Small intestine (tissue), 7 donors: Measurements from ENCODE around the gene PUDP. TPM values are rescaled to one million over a fixed set of nuclear protein-coding genes. Genes with fewer than 3 reads are reported as not detected.

ENCODE experiments used
- DNase-seq, 2 donors: peaks; one replicate each; pipeline versions ENCODE4 v3.0.0 to v3.0.0-alpha.2; 2013
- FAIRE-seq: peaks from 2 replicates; lab custom pipeline; 2012; peaks lifted over from hg19 to GRCh38; lab: Jason Lieb, UNC
- H3K27ac ChIP-seq, 3 donors: one replicate each; pipeline ENCODE4 v1.5.1; 2013; ENCODE audit warnings: low read length in 2 of 3, mild to moderate bottlenecking in 2 of 3, control low read depth in 1 of 3, inconsistent platforms in 1 of 3, low read depth in 1 of 3, moderate library complexity in 1 of 3
- H3K27me3 ChIP-seq, 3 donors: one replicate each; pipeline ENCODE4 v1.6.1; 2013; ENCODE audit warnings: low read length in 3 of 3, inconsistent platforms in 1 of 3; ENCODE audit not compliant: control insufficient read depth in 3 of 3, insufficient read depth in 3 of 3
- H3K36me3 ChIP-seq, 3 donors: one replicate each; pipeline ENCODE4 v1.6.1; 2013; ENCODE audit warnings: low read length in 3 of 3, inconsistent platforms in 1 of 3, low read depth in 1 of 3, mild to moderate bottlenecking in 1 of 3, moderate library complexity in 1 of 3; ENCODE audit not compliant: control insufficient read depth in 3 of 3, insufficient read depth in 2 of 3
- H3K4me1 ChIP-seq, 3 donors: one replicate each; pipeline ENCODE4 v1.6.1; 2013; ENCODE audit warnings: low read length in 2 of 3, inconsistent platforms in 1 of 3, low read depth in 1 of 3, mild to moderate bottlenecking in 1 of 3, moderate library complexity in 1 of 3; ENCODE audit not compliant: control insufficient read depth in 3 of 3, insufficient read depth in 2 of 3
- H3K4me3 ChIP-seq, 3 donors: one replicate each; pipeline ENCODE4 v1.5.1; 2013; ENCODE audit warnings: low read length in 3 of 3, control low read depth in 1 of 3, inconsistent platforms in 1 of 3, low read depth in 1 of 3, mild to moderate bottlenecking in 1 of 3, moderate library complexity in 1 of 3
- H3K9me3 ChIP-seq, 2 donors: one replicate each; pipeline ENCODE4 v1.6.1; 2013; ENCODE audit warnings: low read depth in 1 of 2, low read length in 1 of 2; ENCODE audit not compliant: control insufficient read depth in 2 of 2, insufficient read depth in 1 of 2
- WGBS, 3 donors: extraction: QIAGEN DNeasy Blood & Tissue Kit; methylation state at CpG; one replicate each; pipeline ENCODE4 v1.1.7; 2013; 5-methylcytosine and 5-hydroxymethylcytosine counted together
- polyA plus RNA-seq, 4 donors: library from polyadenylated mRNA; stranded (reverse) in 3 of 4; unstranded in 1 of 4; fragments of 200-250 nt in 3 of 4; fragments of 120-200 nt in 1 of 4; gene quantifications; one replicate each; pipeline versions ENCODE4 v1.2.1 to v1.2.3, GENCODE V29; 2013
- donor health status: healthy with polysubstance abuse.
- donor health status: control.
- donor health status: control.
- donor health status: Bipolar disorder and iron deficiency.
- donor health status: healthy.

PUDP gene
- polyA plus RNA-seq, 4 donors, result 16.3 to 40.4 (median 18.5) TPM

- Histone ChIP-seq H3K4me1 (no peaks in the 10 kb centered on the region), H3K9me3 (no peaks in the 10 kb centered on the region), H3K4me3 (no peak overlapping the region), H3K27ac (no peak overlapping the region), H3K36me3 (no peaks in the 10 kb centered on the region), H3K27me3 (no peaks in the 10 kb centered on the region)
- WGBS, 3 donors, result 67 to 78% (median 76%) methylated on average over 5 of the region's 5 CpGs
- FAIRE-seq, result no peak
- no peak for DNase-seq
These were observed 10.6 kb upstream of the PUDP start for GRCh38 chrX:7158468-7158990.

- H3K4me3 ChIP-seq, result no peak overlapping the region
- H3K36me3 ChIP-seq, result no peaks in the 10 kb centered on the region
- WGBS, 3 donors, result 86 to 91% (median 91%) methylated on average over 3 of the region's 3 CpGs
- H3K27me3 ChIP-seq, result no peaks in the 10 kb centered on the region
- no peaks in the 10 kb centered on the region for H3K9me3 ChIP-seq
- DNase-seq (no peak), FAIRE-seq (no peak)
- H3K4me1 ChIP-seq, result no peaks in the 10 kb centered on the region
- H3K27ac ChIP-seq, result no peak overlapping the region
These were observed 8.9 kb upstream of the PUDP start for GRCh38 chrX:7156879-7157278.

- no peaks in the 10 kb centered on the region for H3K27me3 ChIP-seq
- no peaks in the 10 kb centered on the region for H3K9me3 ChIP-seq
- FAIRE-seq (no peak), DNase-seq (no peak)
- 91 to 100% (median 94%) methylated on average over 1 of the region's 1 CpG for WGBS, 3 donors
- H3K27ac ChIP-seq, result no peak overlapping the region
- no peaks in the 10 kb centered on the region for H3K36me3 ChIP-seq
- H3K4me3 ChIP-seq, result no peak overlapping the region
- H3K4me1 ChIP-seq, result no peaks in the 10 kb centered on the region
These were observed 7.2 kb upstream of the PUDP start for GRCh38 chrX:7155163-7155562.

GRCh38 chrX:7154041-7154597 is 6.2 kb upstream of the PUDP start:
- Histone ChIP-seq H3K27ac (no peak overlapping the region), H3K27me3 (no peaks in the 10 kb centered on the region), H3K36me3 (no peaks in the 10 kb centered on the region), H3K9me3 (no peaks in the 10 kb centered on the region), H3K4me3 (no peak overlapping the region), H3K4me1 (no peaks in the 10 kb centered on the region)
- WGBS, 3 donors, result 76 to 85% (median 82%) methylated on average over 7 of the region's 7 CpGs
- DNase-seq (no peak), FAIRE-seq (no peak)

- WGBS, 3 donors, result 76 to 80% (median 80%) methylated on average over 2 of the region's 2 CpGs
- no peak for DNase-seq
- H3K27me3 ChIP-seq, result no peaks in the 10 kb centered on the region
- no peak overlapping the region for H3K27ac ChIP-seq
- no peaks in the 10 kb centered on the region for H3K9me3 ChIP-seq
- H3K36me3 ChIP-seq, result no peaks in the 10 kb centered on the region
- FAIRE-seq, result no peak
- H3K4me3 ChIP-seq, result no peak overlapping the region
- H3K4me1 ChIP-seq, result no peaks in the 10 kb centered on the region
These were observed 5.3 kb upstream of the PUDP start for GRCh38 chrX:7153231-7153630.

- DNase-seq, result no peak
These were observed 1.5 kb upstream of the PUDP start for GRCh38 chrX:7149411-7149810.

GRCh38 chrX:7147413-7147977 is 458 bp downstream of the PUDP start, which contains the start of gene STS:
Gene STS (plus strand): TSS chrX:7147712. CDS start chrX:7253200, 105,488 bp downstream.
- Histone ChIP-seq H3K27ac (peak within 1 kb of the TSS; percentile 92 to 96 (median 92)), H3K4me3 (peak within 1 kb of the TSS; percentile 61 to 98 (median 79)), H3K36me3 (no peaks in the 10 kb centered on the region), H3K27me3 (no peaks in the 10 kb centered on the region), H3K9me3 (no peaks in the 10 kb centered on the region), H3K4me1 (peaks cover 0 to 2% (median 0%) of the 10 kb centered on the region in 3 donors)
- FAIRE-seq, result no peak
- WGBS, 3 donors, result 0 to 1% (median 0%) methylated on average over 24 to 61 of the region's 61 CpGs
- DNase-seq, result peak; percentile 20 to 58

More at GRCh38 chrX:7149411-7149810, 1.5 kb upstream of the PUDP start:
- no peak overlapping the region for H3K4me3 ChIP-seq
- no peaks in the 10 kb centered on the region for H3K9me3 ChIP-seq
- no peaks in the 10 kb centered on the region for H3K36me3 ChIP-seq
- no peak overlapping the region for H3K27ac ChIP-seq
- no peak for FAIRE-seq
- H3K27me3 ChIP-seq, result no peaks in the 10 kb centered on the region
- H3K4me1 ChIP-seq, result peaks cover 0 to 2% (median 0%) of the 10 kb centered on the region in 3 donors
- WGBS, 3 donors, result 65 to 77% (median 76%) methylated on average over 5 of the region's 5 CpGs

- peak in 1 of 2 donors; percentile 19 for DNase-seq
- peak; percentile 19 for FAIRE-seq
- Histone ChIP-seq H3K27ac (peak overlapping the region; percentile 63 to 96 (median 92)), H3K9me3 (no peaks in the 10 kb centered on the region), H3K36me3 (no peaks in the 10 kb centered on the region), H3K27me3 (no peaks in the 10 kb centered on the region), H3K4me3 (peak overlapping the region in 2 of 3 donors; percentile 73 to 98), H3K4me1 (peaks cover 0 to 2% (median 0%) of the 10 kb centered on the region in 3 donors)
- 13 to 19% (median 15%) methylated on average over 13 of the region's 13 CpGs for WGBS, 3 donors
These were observed 1.1 kb downstream of the PUDP start for GRCh38 chrX:7146703-7147412.
